Endothelial cell (in vitro differentiated cells): ENCODE data around the gene ONECUT3. TPM values are rescaled to one million over a fixed set of nuclear protein-coding genes. Genes with fewer than 3 reads are reported as not detected.

Experiments used
- DNase-seq: peaks from one replicate; pipeline ENCODE4 v3.0.0; 2021; ENCODE audit warnings: low spot score
- H3K27ac Mint-ChIP-seq: one replicate; pipeline ENCODE4 v1.8.0; 2021; ENCODE audit warnings: mixed read lengths, inconsistent platforms; ENCODE audit not compliant: unreplicated experiment
- H3K27me3 Mint-ChIP-seq: one replicate; pipeline ENCODE4 v1.8.0; 2021; ENCODE audit warnings: mild to moderate bottlenecking, moderate library complexity, mixed read lengths, inconsistent platforms; ENCODE audit not compliant: unreplicated experiment
- H3K36me3 Mint-ChIP-seq: one replicate; pipeline ENCODE4 v1.8.0; 2021; ENCODE audit warnings: mild to moderate bottlenecking, low read depth, mixed read lengths, inconsistent platforms; ENCODE audit not compliant: unreplicated experiment
- H3K4me1 Mint-ChIP-seq: one replicate; pipeline ENCODE4 v1.8.0; 2021; ENCODE audit warnings: mild to moderate bottlenecking, mixed read lengths, inconsistent platforms; ENCODE audit not compliant: unreplicated experiment
- H3K4me3 Mint-ChIP-seq: one replicate; pipeline ENCODE4 v1.8.0; 2021; ENCODE audit warnings: mild to moderate bottlenecking, mixed read lengths, inconsistent platforms; ENCODE audit not compliant: unreplicated experiment
- H3K9me3 Mint-ChIP-seq: one replicate; pipeline ENCODE4 v1.8.0; 2021; ENCODE audit warnings: mixed read lengths, inconsistent platforms; ENCODE audit not compliant: unreplicated experiment
- CTCF ChIP-seq: fragments of 200-600 bp; sonication (generic); IDR thresholded peaks from one replicate; pipeline ENCODE4 v1.5.0; 2021; ENCODE audit warnings: antibody characterized with exemption; ENCODE audit not compliant: unreplicated experiment
- total RNA-seq: library from RNA; stranded (reverse); fragmentation: NEBNext Ultra II Directional; extraction: Animal tissue kit (Norgen Biotek cat#: 25700); gene quantifications from one replicate; pipeline ENCODE4 v1.2.1, GENCODE V29; 2021; ENCODE audit not compliant: unreplicated experiment

ONECUT3 gene
- total RNA-seq, 1 donor from 2014 or later: not detected

- Mint-ChIP-seq H3K4me3 (no peak overlapping the region), H3K27ac (no peak overlapping the region), H3K4me1 (no peaks in the 10 kb centered on the region), H3K27me3 (peaks cover 17% of the 10 kb centered on the region), H3K9me3 (no peaks in the 10 kb centered on the region), H3K36me3 (no peaks in the 10 kb centered on the region)
- no peak for TF ChIP-seq CTCF
- DNase-seq: no peak
Measured at GRCh38 chr19:1748873-1749341, 4.4 kb upstream of the ONECUT3 start.

DNA sequence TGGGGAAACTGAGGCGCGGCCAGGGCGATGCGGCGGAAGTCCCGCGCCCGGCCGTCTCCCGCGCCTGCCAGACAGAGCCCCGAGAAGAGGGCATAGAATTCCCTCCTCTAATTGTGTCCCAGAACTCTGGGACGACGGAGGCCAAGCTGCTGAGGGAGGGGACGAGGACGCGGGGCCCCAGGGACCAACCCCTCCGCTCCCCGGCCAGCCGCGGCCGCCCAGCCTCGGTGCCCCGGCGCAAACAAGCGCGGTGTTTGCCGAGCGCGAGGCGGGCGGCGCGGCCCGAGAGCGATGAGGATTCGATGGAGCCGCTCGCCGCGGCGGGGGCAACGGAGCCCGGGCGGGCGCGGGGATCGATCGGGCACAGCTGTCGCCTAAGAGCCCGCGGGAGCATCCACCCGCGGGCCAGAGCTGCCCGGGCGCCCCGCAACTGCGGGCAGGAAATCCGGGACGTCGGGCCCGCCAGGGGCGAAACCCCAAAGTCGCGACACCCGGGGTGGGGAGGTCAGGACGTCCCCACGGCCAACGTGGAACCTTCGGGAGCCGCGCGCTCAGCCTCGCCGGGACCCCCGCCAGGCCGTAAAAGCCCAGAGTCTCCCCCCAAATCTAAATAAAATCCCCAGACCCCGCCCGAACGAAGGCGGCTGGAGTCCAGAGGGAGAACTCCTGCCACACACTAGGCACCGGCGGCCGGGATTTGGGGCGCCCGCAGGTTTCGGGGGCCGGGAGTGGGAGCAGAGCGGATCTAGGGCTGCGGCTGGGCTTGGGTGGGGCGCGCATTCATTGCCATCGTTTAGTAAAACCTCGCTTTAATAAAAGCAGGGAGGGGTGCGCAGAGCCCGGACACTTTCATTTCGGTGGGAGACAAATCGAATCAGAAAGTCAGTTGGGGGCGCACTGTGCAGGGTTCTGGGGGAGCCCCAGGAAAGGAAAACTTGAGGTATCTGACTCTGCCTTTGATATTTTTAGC lies 3.6 kb upstream of the ONECUT3 start:
- TF ChIP-seq CTCF: no peak
- no peak for DNase-seq
- H3K4me3 Mint-ChIP-seq: no peak overlapping the region
- no peaks in the 10 kb centered on the region for H3K36me3 Mint-ChIP-seq
- peaks cover 17% of the 10 kb centered on the region for H3K27me3 Mint-ChIP-seq
- no peaks in the 10 kb centered on the region for H3K4me1 Mint-ChIP-seq
- H3K9me3 Mint-ChIP-seq: no peaks in the 10 kb centered on the region
- H3K27ac Mint-ChIP-seq: no peak overlapping the region

DNA sequence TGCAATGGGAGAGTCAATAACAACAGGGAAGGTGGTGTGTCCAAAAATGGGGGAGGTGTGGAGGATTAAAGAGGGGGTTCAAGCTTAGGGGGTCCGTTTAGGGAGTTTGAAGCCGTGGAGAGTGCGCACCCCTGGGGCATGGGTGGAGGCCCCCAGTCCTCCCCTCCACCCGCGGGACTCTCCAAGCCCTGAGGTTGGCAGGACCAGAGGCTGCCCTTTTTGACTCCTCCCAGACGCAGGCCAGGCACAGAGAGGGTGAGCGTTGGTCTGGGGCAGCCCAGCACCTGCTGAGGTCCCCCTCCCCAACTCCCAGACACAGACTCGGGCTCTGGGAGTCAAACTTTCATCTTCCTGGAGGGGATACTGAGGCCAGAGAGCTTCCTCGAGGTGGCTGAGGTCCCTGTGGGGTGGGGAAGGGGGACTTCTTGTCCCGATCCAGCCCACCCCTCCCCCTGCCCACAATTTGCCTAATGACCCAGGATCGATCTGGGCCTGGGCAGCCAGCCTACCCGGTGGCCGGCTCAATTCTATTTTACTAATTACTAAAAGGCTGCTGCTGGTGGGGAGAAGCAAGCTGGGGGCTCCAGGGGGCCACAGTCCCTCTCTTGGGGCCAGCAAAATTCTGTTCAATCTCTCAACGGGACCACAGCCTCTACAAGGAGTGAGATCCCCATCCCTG lies 2.8 kb upstream of the ONECUT3 start:
- H3K27me3 Mint-ChIP-seq: peaks cover 17% of the 10 kb centered on the region
- H3K9me3 Mint-ChIP-seq: no peaks in the 10 kb centered on the region
- no peak overlapping the region for H3K27ac Mint-ChIP-seq
- TF ChIP-seq CTCF: no peak
- H3K4me1 Mint-ChIP-seq: peaks cover 1% of the 10 kb centered on the region
- H3K4me3 Mint-ChIP-seq: no peak overlapping the region
- peaks cover 2% of the 10 kb centered on the region for H3K36me3 Mint-ChIP-seq
- no peak for DNase-seq

DNA sequence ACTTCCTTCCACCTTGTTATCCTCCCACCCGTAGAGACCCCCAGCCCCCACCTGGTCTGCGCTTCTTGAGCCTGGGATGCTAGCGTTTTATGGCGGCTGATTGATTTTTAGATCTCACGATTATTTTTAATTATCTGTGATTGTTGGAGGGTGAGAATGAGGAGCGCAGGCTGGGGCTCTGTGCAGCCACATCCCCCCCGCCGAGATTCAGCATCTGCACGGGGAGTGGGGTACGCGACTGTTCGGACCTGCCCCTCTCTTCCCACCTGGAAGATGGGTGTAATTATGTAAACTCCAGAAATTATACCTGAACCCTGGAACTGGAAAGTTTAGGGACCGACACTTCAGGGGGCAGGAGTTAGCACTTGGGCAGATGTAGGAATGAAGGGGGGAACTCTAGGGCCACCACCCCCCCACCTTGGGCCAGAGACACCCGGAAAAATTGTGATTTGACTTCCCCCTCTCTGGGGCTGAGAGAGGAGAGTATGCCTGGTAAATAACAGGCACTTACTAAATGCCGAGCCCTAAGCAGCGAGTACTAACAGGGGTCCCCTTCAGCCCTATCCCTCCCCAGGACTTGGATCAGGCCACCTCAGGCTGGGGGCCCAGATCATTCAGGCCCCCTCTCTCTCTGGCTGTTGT lies 1.8 kb upstream of the ONECUT3 start:
- Mint-ChIP-seq H3K36me3 (peaks cover 4% of the 10 kb centered on the region), H3K27ac (no peak overlapping the region), H3K9me3 (no peaks in the 10 kb centered on the region), H3K4me3 (no peak overlapping the region), H3K4me1 (peaks cover 3% of the 10 kb centered on the region), H3K27me3 (peaks cover 23% of the 10 kb centered on the region)
- TF ChIP-seq CTCF: no peak
- DNase-seq: no peak
